H1 (cell line): ENCODE results near the gene KREMEN1. TPM values are rescaled to one million over a fixed set of nuclear protein-coding genes. Genes with fewer than 3 reads are reported as not detected.

Source experiments
- CTCF ChIA-PET: fragments of 300-600 bp; sonication (Branson Sonifier 250); formaldehyde crosslinking; loops from one replicate; lab custom pipeline; 2021; ENCODE audit not compliant: partially characterized antibody; lab: Charles Lee
- POLR2A ChIA-PET: fragments of 300-600 bp; sonication (Branson Sonifier 250); formaldehyde crosslinking; loops from one replicate; lab custom pipeline; 2021; ENCODE audit warnings: inconsistent platforms; ENCODE audit not compliant: partially characterized antibody; lab: Charles Lee
- DNase-seq, 2 experiments: peaks; one replicate each; pipeline versions ENCODE4 v3.0.0 to v3.0.0-alpha.2; 2010 to 2022; ENCODE audit warnings: low spot score in 2 of 2, low read depth in 1 of 2, mixed read lengths in 1 of 2
- FAIRE-seq: peaks from 2 replicates; lab custom pipeline; 2011; peaks lifted over from hg19 to GRCh38; lab: Jason Lieb, UNC
- H2AFZ ChIP-seq: 2 replicates; pipeline ENCODE4 v1.8.1; 2012; ENCODE audit warnings: low read length, inconsistent platforms
- H2AK5ac ChIP-seq: 2 replicates; pipeline ENCODE4 v1.6.1; 2013; ENCODE audit warnings: low read depth, low read length
- H2BK120ac ChIP-seq: replicated peaks from 2 replicates; pipeline ENCODE3; 2013; ENCODE audit warnings: low read depth, low read length, inconsistent platforms
- H2BK12ac ChIP-seq: 2 replicates; pipeline ENCODE4 v1.6.1; 2013; ENCODE audit warnings: low read depth, low read length
- H2BK15ac ChIP-seq: 2 replicates; pipeline ENCODE4 v1.6.1; 2013; ENCODE audit warnings: low read length
- H2BK20ac ChIP-seq: 2 replicates; pipeline ENCODE4 v1.6.1; 2013; ENCODE audit warnings: low read length
- H2BK5ac ChIP-seq: 2 replicates; pipeline ENCODE4 v1.6.1; 2013; ENCODE audit warnings: low read depth, low read length
- H3K14ac ChIP-seq: 2 replicates; pipeline ENCODE4 v1.6.1; 2013; ENCODE audit warnings: inconsistent platforms; ENCODE audit not compliant: insufficient read length
- H3K18ac ChIP-seq: 2 replicates; pipeline ENCODE4 v1.6.1; 2013; ENCODE audit warnings: low read length; ENCODE audit errors: extremely low read depth
- H3K23ac ChIP-seq: 2 replicates; pipeline ENCODE4 v1.6.1; 2013; ENCODE audit warnings: inconsistent platforms; ENCODE audit not compliant: insufficient read length
- H3K23me2 ChIP-seq: 2 replicates; pipeline ENCODE4 v1.6.1; 2013; ENCODE audit warnings: low read depth, low read length
- H3K27ac ChIP-seq: 2 replicates; pipeline ENCODE4 v1.6.1; 2011; ENCODE audit warnings: low read depth, low read length, inconsistent platforms
- H3K27me3 ChIP-seq, 4 experiments: replicated peaks in 1 of 4; 1 replicate in 1 of 4; 2 replicates in 3 of 4; pipeline versions ENCODE4 v1.6.1 to v1.8.1; 2011 to 2013; ENCODE audit warnings: low read length in 3 of 4, mild to moderate bottlenecking in 3 of 4, inconsistent platforms in 2 of 4, mixed read lengths in 2 of 4, moderate library complexity in 1 of 4; ENCODE audit not compliant: control insufficient read depth in 3 of 4, insufficient read depth in 3 of 4; ENCODE audit errors: extremely low read depth in 1 of 4
- H3K36me3 ChIP-seq, 4 experiments: 2 replicates each; pipeline versions ENCODE4 v1.6.1 to v1.8.1; 2011 to 2013; ENCODE audit warnings: mild to moderate bottlenecking in 4 of 4, low read length in 3 of 4, moderate library complexity in 2 of 4, control low read depth in 1 of 4, inconsistent platforms in 1 of 4; ENCODE audit not compliant: insufficient read depth in 4 of 4, control insufficient read depth in 2 of 4
- H3K4ac ChIP-seq: replicated peaks from 2 replicates; pipeline ENCODE3; 2013; ENCODE audit warnings: low read length, low read depth, mixed read lengths, inconsistent platforms; ENCODE audit not compliant: insufficient read length
- H3K4me1 ChIP-seq, 4 experiments: replicated peaks in 1 of 4; 1 replicate in 1 of 4; 2 replicates in 3 of 4; pipeline versions ENCODE4 v1.6.1 to v1.8.1; 2011 to 2013; ENCODE audit warnings: low read length in 3 of 4, inconsistent platforms in 2 of 4, mixed read lengths in 1 of 4; ENCODE audit not compliant: insufficient read depth in 4 of 4, control insufficient read depth in 3 of 4
- H3K4me2 ChIP-seq, 2 experiments: 2 replicates each; pipeline versions ENCODE4 v1.6.1 to v1.8.1; 2011 to 2013; ENCODE audit warnings: low read depth in 2 of 2, low read length in 2 of 2, control low read depth in 1 of 2, inconsistent platforms in 1 of 2, mild to moderate bottlenecking in 1 of 2; ENCODE audit not compliant: insufficient read depth in 1 of 2
- H3K4me3 ChIP-seq, 4 experiments: fragments of 200-600, 300-600 bp in 1 of 4; sonication (generic), shearing (Covaris generic), sonication (Bioruptor Twin) in 1 of 4; 2 replicates each; pipeline versions ENCODE4 v1.5.1 to v1.8.1; 2011 to 2016; ENCODE audit warnings: low read length in 4 of 4, low read depth in 3 of 4, control low read depth in 2 of 4, inconsistent platforms in 2 of 4, mild to moderate bottlenecking in 2 of 4, mixed read lengths in 1 of 4, moderate library complexity in 1 of 4; ENCODE audit not compliant: insufficient read depth in 2 of 4; ENCODE audit errors: extremely low read depth in 1 of 4
- H3K56ac ChIP-seq: replicated peaks from 2 replicates; pipeline ENCODE3; 2013; ENCODE audit warnings: low read depth, mild to moderate bottlenecking, mixed read lengths, low read length, inconsistent platforms; ENCODE audit not compliant: insufficient read length
- H3K79me1 ChIP-seq: 2 replicates; pipeline ENCODE4 v1.6.1; 2013; ENCODE audit warnings: low read depth, low read length, control low read depth
- H3K79me2 ChIP-seq, 2 experiments: 2 replicates each; pipeline versions ENCODE4 v1.6.1 to v1.8.1; 2012 to 2013; ENCODE audit warnings: low read length in 2 of 2, mild to moderate bottlenecking in 2 of 2, inconsistent platforms in 1 of 2; ENCODE audit not compliant: insufficient read depth in 2 of 2, control insufficient read depth in 1 of 2
- H3K9ac ChIP-seq, 4 experiments: replicated peaks in 1 of 4; 1 replicate in 1 of 4; 2 replicates in 3 of 4; pipeline versions ENCODE4 v1.6.1 to v1.8.1; 2011 to 2013; ENCODE audit warnings: low read depth in 3 of 4, low read length in 3 of 4, control low read depth in 2 of 4, mild to moderate bottlenecking in 2 of 4, moderate library complexity in 2 of 4, inconsistent platforms in 1 of 4; ENCODE audit errors: extremely low read depth in 1 of 4
- H3K9me3 ChIP-seq, 2 experiments: 2 replicates each; pipeline versions ENCODE4 v1.6.1 to v1.8.1; 2012 to 2013; ENCODE audit warnings: mild to moderate bottlenecking in 2 of 2, moderate library complexity in 2 of 2, control low read depth in 1 of 2, inconsistent platforms in 1 of 2, low read depth in 1 of 2, low read length in 1 of 2, mixed read lengths in 1 of 2; ENCODE audit not compliant: insufficient read depth in 2 of 2
- H4K20me1 ChIP-seq, 2 experiments: replicated peaks in 1 of 2; 2 replicates each; pipeline versions ENCODE3 to v1.8.1; 2011 to 2013; ENCODE audit warnings: inconsistent platforms in 2 of 2, low read length in 2 of 2, mild to moderate bottlenecking in 1 of 2; ENCODE audit not compliant: insufficient read depth in 2 of 2, control insufficient read depth in 1 of 2
- H4K5ac ChIP-seq: 2 replicates; pipeline ENCODE4 v1.6.1; 2013; ENCODE audit warnings: low read length, low read depth, mixed read lengths, inconsistent platforms; ENCODE audit not compliant: insufficient read length
- H4K8ac ChIP-seq: 2 replicates; pipeline ENCODE4 v1.8.0; 2013; ENCODE audit warnings: mild to moderate bottlenecking, moderate library complexity, low read length, inconsistent platforms; ENCODE audit not compliant: insufficient read depth; ENCODE audit errors: extremely low read depth
- H4K91ac ChIP-seq: replicated peaks from 2 replicates; pipeline ENCODE3; 2013; ENCODE audit warnings: low read length, mixed read lengths, inconsistent platforms; ENCODE audit not compliant: insufficient read length
- BCL11A ChIP-seq, 2 experiments: IDR thresholded peaks; one replicate each; pipeline ENCODE4 v1.6.1; 2011; ENCODE audit warnings: low read depth in 2 of 2, low read length in 2 of 2, mild to moderate bottlenecking in 2 of 2
- BRCA1 ChIP-seq: IDR thresholded peaks from 2 replicates; pipeline ENCODE4 v1.6.1; 2012; ENCODE audit warnings: low read depth, low read length, improper control_type of control experiment
- JUND ChIP-seq: IDR thresholded peaks from 2 replicates; pipeline ENCODE4 v1.6.1; 2011; ENCODE audit warnings: mild to moderate bottlenecking, improper control_type of control experiment, low read length
- KDM1A ChIP-seq: fragments of 200-600, 300-600 bp; sonication (generic); IDR thresholded peaks from 2 replicates; pipeline ENCODE4 v1.7.1; 2016; ENCODE audit warnings: mild to moderate bottlenecking, low read length, borderline replicate concordance
- KDM5A ChIP-seq: fragments of 200-600 bp; IDR thresholded peaks from 2 replicates; pipeline ENCODE4 v1.7.1; 2012; ENCODE audit warnings: mild to moderate bottlenecking, low read length, inconsistent platforms, mixed read lengths
- SAP30 ChIP-seq: fragments of 300-600 bp; sonication (generic); IDR thresholded peaks from 2 replicates; pipeline ENCODE4 v1.7.1; 2012; ENCODE audit warnings: low read length, moderate library complexity, mild to moderate bottlenecking, inconsistent platforms; ENCODE audit not compliant: insufficient read depth, insufficient replicate concordance
- SIN3A ChIP-seq, 2 experiments: IDR thresholded peaks in 1 of 2; conservative IDR thresholded peaks in 1 of 2; 2 replicates each; pipeline ENCODE4 v1.6.1; 2011 to 2012; ENCODE audit warnings: low read length in 2 of 2, improper control_type of control experiment in 1 of 2, low read depth in 1 of 2, mild to moderate bottlenecking in 1 of 2
- SIX5 ChIP-seq: IDR thresholded peaks from 2 replicates; pipeline ENCODE4 v1.6.1; 2011; ENCODE audit warnings: mild to moderate bottlenecking, low read depth, low read length
- SRF ChIP-seq: IDR thresholded peaks from 2 replicates; pipeline ENCODE4 v1.6.1; 2011; ENCODE audit warnings: mild to moderate bottlenecking, low read depth, low read length, moderate library complexity
- WGBS, 2 experiments: shearing (Covaris generic) in 1 of 2; methylation state at CpG; one replicate each; pipeline versions ENCODE4 v1.1.6 to v1.1.7; 2013 to 2015; ENCODE audit warnings: low lambda C conversion rate in 2 of 2, mixed read lengths in 2 of 2, inconsistent platforms in 1 of 2, low coverage in 1 of 2, missing lambda C conversion rate in 1 of 2; ENCODE audit not compliant: insufficient replicate concordance in 2 of 2, insufficient coverage in 1 of 2, insufficient read length in 1 of 2; ENCODE audit errors: extremely low coverage in 1 of 2, missing lambda C conversion rate in 1 of 2; 5-methylcytosine and 5-hydroxymethylcytosine counted together
- polyA plus RNA-seq, 7 experiments: library from polyadenylated mRNA; depleted of rRNA in 3 of 7; stranded (reverse) in 5 of 7; unstranded in 2 of 7; fragments of >200 nt in 5 of 7; fragments of 200-250 nt in 2 of 7; gene quantifications; 1 replicate in 5 of 7; 2 replicates in 1 of 7; 4 replicates in 1 of 7; pipeline versions ENCODE4 v1.2.1 to v1.2.3, GENCODE V29; 2011 to 2013; ENCODE audit warnings: missing spikeins in 2 of 7, mixed read lengths in 2 of 7
- total RNA-seq: library from RNA; stranded (reverse); fragmentation: NEBNext Ultra II Directional; extraction: Animal tissue kit (Norgen Biotek cat#: 25700); gene quantifications from 2 replicates; pipeline ENCODE4 v1.2.1, GENCODE V29; 2021
- TF ChIP-seq, protein P1 (sequence below): IDR thresholded peaks from 2 replicates; pipeline ENCODE4 v1.6.1; 2012; ENCODE audit warnings: inconsistent platforms

KREMEN1 gene
- total and polyA plus RNA-seq, 2 of the 8 experiments (the other 6 are each of a cell fraction or from before 2014, with no cell fraction given), result 2.1 to 3.2 TPM

DNA sequence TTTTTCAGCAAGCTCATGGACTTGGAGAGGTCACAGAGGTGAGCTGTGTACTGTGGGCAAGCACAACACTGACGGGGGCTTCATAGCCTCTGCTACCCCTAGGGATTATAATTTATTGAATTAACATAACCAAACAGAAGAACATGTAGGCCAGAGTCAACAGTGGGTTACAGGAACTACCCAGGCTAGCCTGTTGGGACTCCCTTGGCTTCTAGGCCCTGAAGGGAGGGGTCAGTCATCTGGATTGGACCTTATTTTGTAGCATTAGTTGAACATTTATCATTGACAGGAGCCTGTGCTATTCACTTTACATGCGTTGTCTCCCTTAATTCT lies 56.9 kb downstream of the KREMEN1 start:
- no peaks in the 10 kb centered on the region for H3K79me1 ChIP-seq
- CTCF ChIA-PET, result interaction anchor here (1.0 kb wide), 1 partner anchor 116 kb away, joined by 4 read pairs; no protein-coding TSS in a partner anchor
- H2BK20ac ChIP-seq, result no peak overlapping the region
- no peak overlapping the region for H4K91ac ChIP-seq
- H3K4me3 ChIP-seq, result no peak overlapping the region
- H4K5ac ChIP-seq, result no peak overlapping the region
- WGBS, 2 experiments, result 71% methylated on average over 2 of the region's 2 CpGs; no CpG with 5 or more reads in 1 of the 2 experiments
- H3K79me2 ChIP-seq, result no peaks in the 10 kb centered on the region
- H4K20me1 ChIP-seq, result no peaks in the 10 kb centered on the region
- H2BK12ac ChIP-seq, result no peak overlapping the region
- no peak overlapping the region for H3K18ac ChIP-seq
- H3K23ac ChIP-seq, result no peak overlapping the region
- H3K23me2 ChIP-seq, result no peaks in the 10 kb centered on the region
- POLR2A ChIA-PET, result interaction anchor here (0.7 kb wide), 1 partner anchor 480 kb away, joined by 5 read pairs; no protein-coding TSS in a partner anchor
- H3K9ac ChIP-seq, result no peak overlapping the region
- H3K36me3 ChIP-seq, result no peaks in the 10 kb centered on the region
- no peak overlapping the region for H4K8ac ChIP-seq
- H3K27me3 ChIP-seq, result no peaks in the 10 kb centered on the region
- peak; percentile 28 for FAIRE-seq
- H2AFZ ChIP-seq, result no peak overlapping the region
- no peak for DNase-seq
- no peak overlapping the region for H3K27ac ChIP-seq
- H3K9me3 ChIP-seq, result no peaks in the 10 kb centered on the region
- no peak overlapping the region for H3K4ac ChIP-seq
- no peak overlapping the region for H3K4me2 ChIP-seq
- no peak for TF ChIP-seq SRF
- TF ChIP-seq, protein P1, sequence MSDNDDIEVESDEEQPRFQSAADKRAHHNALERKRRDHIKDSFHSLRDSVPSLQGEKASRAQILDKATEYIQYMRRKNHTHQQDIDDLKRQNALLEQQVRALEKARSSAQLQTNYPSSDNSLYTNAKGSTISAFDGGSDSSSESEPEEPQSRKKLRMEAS, result no peak
- no peak for TF ChIP-seq SIX5
- no peak for TF ChIP-seq KDM5A
- TF ChIP-seq SAP30, result no peak
- TF ChIP-seq KDM1A, result no peak
- no peak for TF ChIP-seq BRCA1
- no peak for TF ChIP-seq JUND
- TF ChIP-seq SIN3A (conservative IDR thresholded peaks at IDR 0.05 in 1 of 2, IDR thresholded peaks at IDR 0.05 in 1 of 2; ENCODE audit: low read depth in 1 of 2, low read length in 2 of 2), result no peak
- no peak for TF ChIP-seq BCL11A (IDR thresholded peaks at IDR 0.05; ENCODE audit: low read depth in 2 of 2, low read length in 2 of 2)
- H2BK120ac ChIP-seq, result no peak overlapping the region
- no peak overlapping the region for H3K56ac ChIP-seq
- H3K14ac ChIP-seq, result no peak overlapping the region
- H2BK15ac ChIP-seq, result no peak overlapping the region
- H2BK5ac ChIP-seq, result no peak overlapping the region
- no peak overlapping the region for H2AK5ac ChIP-seq
- H3K4me1 ChIP-seq, result no peaks in the 10 kb centered on the region
